ENCODE measurements around the gene LATS2.

GRCh38 chr13:20987599-20987998, 73.8 kb downstream of the LATS2 start:
- TF ChIP-seq CSRNP3 (CRISPR knock-in tag; IDR thresholded peaks at IDR 0.05) (no peak), CREB5 (CRISPR knock-in tag; IDR thresholded peaks at IDR 0.05; ENCODE audit: low read depth) (no peak), RARB (CRISPR knock-in tag; IDR thresholded peaks at IDR 0.05) (no peak), ZC3H10 (CRISPR knock-in tag; IDR thresholded peaks at IDR 0.05) (no peak)

Measured in SK-N-SH treated with all-trans-retinoic acid at 6 μM for 48 hours (cell line).